Stimulated activated CD4-positive, alpha-beta T cell treated with anti-CD3 and anti-CD28 coated beads, Interleukin-12 subunit alpha, Interleukin-12 subunit beta, amount 100 ng/mL, for 4 hours (primary cell): Measurements from ENCODE around the gene WFDC6.

Experiments used
- DNase-seq: peaks from one replicate; pipeline ENCODE4 v3.0.0-alpha.2; 2020

Gene WFDC6

DNA sequence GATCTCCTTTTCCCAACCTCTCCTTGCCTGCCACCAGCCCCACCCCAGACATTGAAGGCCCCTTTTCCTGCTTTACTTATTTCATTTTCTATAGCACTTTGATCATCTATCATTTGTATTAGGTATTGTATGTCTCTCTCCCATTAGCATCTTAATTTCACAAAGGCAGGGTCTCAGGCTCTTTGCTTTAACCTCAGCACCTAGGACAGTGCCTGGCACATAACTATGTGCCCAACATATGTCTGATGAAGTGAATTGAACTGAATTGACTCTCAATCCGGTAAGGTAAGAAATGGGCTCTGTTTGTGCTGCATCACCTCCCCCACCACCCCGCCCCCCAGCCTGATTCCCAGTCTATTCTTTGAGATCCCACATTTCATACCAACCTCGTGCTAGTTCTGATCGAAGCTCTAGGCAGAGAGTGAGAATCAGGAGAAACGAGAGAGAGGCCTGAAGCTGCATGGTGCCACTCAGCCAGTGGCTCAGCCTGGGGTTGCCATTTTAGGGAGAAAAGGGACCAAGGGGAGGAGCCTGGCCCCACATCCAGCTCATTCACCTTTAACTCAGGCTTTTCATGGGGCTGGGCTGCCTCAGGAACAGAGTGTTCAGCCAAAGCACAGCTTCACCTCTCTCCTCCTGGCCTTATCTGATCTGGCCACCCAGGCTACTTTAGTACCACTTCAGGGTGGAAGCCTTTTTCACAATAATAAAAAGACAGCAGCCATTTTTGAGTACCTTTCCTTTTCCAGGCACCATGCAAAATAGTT lies 24.0 kb downstream of the WFDC6 start, which contains the start of gene SPINT3:
Gene SPINT3 (minus strand): TSS at position 476 of the 767 bp plus-strand sequence. CDS start 14 bp downstream, at position 462.
- no peak for DNase-seq

GRCh38 chr20:45510242-45510862 lies 28.9 kb downstream of the WFDC6 start:
- no peak for DNase-seq

DNA sequence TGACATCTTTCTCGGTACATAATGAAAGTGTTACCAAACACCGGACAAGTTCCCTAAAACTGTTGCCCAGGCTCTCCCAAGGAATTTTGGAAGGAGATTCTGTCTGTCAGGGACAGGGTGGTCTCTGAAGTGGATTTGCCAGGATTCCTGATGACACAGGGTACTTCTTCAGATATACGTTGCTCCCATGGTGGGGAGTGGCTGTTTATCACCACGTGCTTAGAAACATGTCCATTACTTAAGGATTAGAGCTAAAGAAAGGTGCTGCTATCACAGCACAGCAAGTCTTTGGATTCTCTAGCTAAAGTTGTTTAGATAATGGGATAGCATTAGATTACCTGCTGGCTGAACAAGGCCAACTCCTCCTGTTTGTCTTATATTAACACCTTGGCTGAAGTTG lies 30.2 kb downstream of the WFDC6 start:
- no peak for DNase-seq

GRCh38 chr20:45508068-45508886 lies 31.0 kb downstream of the WFDC6 start:
- no peak for DNase-seq

GRCh38 chr20:45507011-45507820 lies 32.1 kb downstream of the WFDC6 start:
- DNase-seq, result no peak

DNA sequence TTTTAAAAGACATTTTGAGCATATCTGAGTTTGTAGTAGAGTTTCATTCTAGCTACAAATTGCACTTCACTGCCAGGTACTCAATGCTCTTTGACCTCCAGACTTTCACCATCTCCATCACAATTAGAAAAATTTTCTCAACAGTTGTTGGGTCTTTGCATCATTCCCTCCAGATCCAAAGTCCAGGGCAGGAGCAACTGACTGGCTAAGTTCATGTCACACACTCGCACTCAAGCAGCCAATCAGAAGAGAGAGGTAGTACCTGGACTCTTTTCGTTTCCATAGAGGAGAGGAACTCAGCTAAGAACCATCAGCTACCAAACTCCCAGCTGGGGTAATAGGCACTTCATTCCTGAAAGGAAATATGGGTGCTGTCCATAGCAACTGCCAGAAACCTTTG lies 32.9 kb downstream of the WFDC6 start:
- no peak for DNase-seq

GRCh38 chr20:45503403-45503802 lies 35.9 kb downstream of the WFDC6 start:
- no peak for DNase-seq

- no peak for DNase-seq
Observed at GRCh38 chr20:45502561-45502960, 36.7 kb downstream of the WFDC6 start.

GRCh38 chr20:45501600-45501999 lies 37.7 kb downstream of the WFDC6 start:
- no peak for DNase-seq

- no peak for DNase-seq
Observed at GRCh38 chr20:45500022-45500421, 39.3 kb downstream of the WFDC6 start.

DNA sequence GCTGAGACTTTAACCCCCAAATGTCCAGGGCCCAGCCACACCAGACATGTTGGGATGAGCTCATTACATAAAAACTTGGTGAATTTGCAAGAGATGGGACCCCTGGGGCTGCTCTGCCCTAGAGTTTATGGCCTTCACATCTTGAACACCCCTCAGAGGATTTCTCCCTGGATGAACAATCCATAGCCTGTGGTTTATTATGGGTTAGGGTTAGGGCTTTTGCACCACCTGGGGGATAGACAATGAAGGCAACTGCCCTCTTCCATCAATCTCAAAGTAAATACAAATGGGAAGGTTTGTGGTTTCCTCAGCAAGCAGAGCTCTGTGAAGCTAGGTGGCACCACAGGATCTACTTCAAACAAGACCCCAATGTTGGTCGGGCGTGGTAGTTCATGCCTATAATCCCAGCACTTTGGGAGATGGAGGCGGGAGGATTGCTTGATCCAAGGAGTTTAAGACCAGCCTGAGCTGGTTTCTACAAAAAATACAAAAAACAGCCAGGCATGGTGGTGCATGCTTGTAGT lies 41.2 kb downstream of the WFDC6 start:
- no peak for DNase-seq

- DNase-seq, result no peak
Observed at GRCh38 chr20:45496166-45496565, 43.1 kb downstream of the WFDC6 start.

DNA sequence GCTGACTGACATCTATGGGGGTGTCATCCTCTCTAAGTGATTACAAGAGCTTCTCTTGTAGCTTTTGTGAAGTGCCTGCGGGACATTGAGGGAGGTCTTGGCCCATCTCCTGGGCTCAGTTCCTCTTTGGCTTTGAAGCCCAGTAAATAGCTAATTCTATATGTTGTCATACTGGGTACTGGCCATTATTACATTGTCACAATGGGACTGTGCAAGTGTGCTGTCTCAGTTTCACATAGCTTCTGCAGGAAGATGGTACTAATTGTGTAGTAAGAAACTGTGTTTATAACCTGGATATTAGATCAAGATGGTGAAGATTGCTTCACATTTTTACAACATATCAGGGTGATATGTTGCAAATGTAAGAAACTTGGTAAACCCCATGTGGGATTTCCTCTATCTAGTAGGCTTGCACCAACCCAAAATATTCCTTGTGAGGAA lies 43.8 kb downstream of the WFDC6 start:
- DNase-seq, result no peak

DNA sequence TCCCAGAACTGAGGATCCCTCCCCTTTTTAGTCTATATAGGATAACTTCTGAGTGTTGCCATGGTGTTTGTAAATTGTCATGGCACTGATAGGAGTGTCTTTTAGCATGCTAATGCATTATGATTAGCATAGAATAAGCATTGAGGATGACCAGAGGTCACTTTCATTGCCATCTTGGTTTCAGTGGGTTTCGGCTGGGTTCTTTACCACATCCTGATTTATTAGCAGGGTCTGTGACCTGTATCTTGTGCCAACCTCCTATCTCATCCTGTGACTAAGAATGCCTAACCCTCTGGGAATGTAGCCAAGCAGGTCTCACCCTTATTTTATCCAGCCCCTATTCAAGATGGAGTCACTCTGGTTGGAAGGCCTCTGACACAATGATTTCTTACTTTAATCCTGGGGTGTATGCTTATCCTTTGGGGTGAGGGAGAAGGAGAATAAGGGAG lies 50.2 kb downstream of the WFDC6 start:
- DNase-seq, result no peak

DNA sequence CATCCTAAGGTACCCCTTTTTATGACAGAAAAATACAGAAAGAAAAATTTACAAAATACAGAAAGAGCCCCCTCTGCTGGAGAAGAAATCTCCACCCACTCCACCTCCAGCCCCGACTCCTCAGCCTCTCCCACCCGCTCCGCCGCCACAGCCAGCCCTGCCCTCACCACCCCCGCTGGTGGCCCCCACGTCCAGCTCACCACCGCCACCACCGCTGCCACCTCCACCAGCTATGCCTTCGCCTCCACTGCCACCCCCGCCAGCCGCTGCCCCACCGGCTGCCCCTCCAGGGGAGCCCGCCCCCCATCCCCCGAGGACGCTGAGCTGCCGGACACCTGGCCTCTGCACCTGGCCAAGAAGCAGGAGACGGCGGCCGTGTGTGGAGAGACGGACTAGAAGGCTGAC lies 52.0 kb downstream of the WFDC6 start:
- no peak for DNase-seq

DNA sequence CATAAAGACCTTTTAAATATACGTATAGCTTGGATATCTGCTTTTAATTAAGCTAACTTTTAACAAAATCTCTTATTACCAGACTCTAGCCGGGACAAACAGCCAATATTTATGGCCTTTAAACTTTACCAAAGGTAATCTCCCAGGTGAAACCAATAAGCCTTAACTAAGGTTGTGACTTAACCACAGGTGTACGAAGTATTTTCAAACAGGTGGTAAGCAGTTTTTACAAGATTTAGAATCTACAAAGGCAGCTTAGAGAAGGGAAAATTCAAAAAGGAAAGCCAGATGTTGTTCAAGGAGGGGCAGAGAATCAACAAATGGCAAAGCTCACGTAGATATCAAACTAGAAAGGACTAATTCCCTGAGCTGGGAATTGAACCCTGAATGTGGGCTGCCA lies 53.9 kb downstream of the WFDC6 start:
- DNase-seq, result no peak

GRCh38 chr20:45484676-45485075 lies 54.6 kb downstream of the WFDC6 start:
- DNase-seq, result no peak
